Measurements from ENCODE around the gene AQP12A.
"Not testable (repeated sequence)": the region's sequence is repeated elsewhere in the genome, so short reads cannot be mapped to it uniquely, and the experiment has no call there.

AQP12A gene

GRCh38 chr2:240690421-240691074 is 1.1 kb upstream of the AQP12A start:
- not testable (repeated sequence) for DNase-seq

GRCh38 chr2:240691075-240691427 is 615 bp upstream of the AQP12A start:
- DNase-seq: not testable (repeated sequence)

- not testable (repeated sequence) for DNase-seq
These were observed 1.2 kb downstream of the AQP12A start for GRCh38 chr2:240692583-240693561.

- DNase-seq: not testable (repeated sequence)
These were observed 2.6 kb downstream of the AQP12A start for GRCh38 chr2:240694304-240694703.

- not testable (repeated sequence) for DNase-seq
These were observed 3.9 kb downstream of the AQP12A start for GRCh38 chr2:240695593-240695992.

GRCh38 chr2:240696469-240696868 is 4.8 kb downstream of the AQP12A start:
- DNase-seq: not testable (repeated sequence)

GRCh38 chr2:240698852-240699561 is 7.3 kb downstream of the AQP12A start:
- DNase-seq: not testable (repeated sequence)

- DNase-seq: not testable (repeated sequence)
These were observed 8.2 kb downstream of the AQP12A start for GRCh38 chr2:240699835-240700234.

- DNase-seq: not testable (repeated sequence)
These were observed 8.9 kb downstream of the AQP12A start for GRCh38 chr2:240700616-240701015.

GRCh38 chr2:240701091-240701735 is 9.5 kb downstream of the AQP12A start:
- no peak for DNase-seq

- DNase-seq: no peak
These were observed 10.3 kb downstream of the AQP12A start for GRCh38 chr2:240701736-240702639.

GRCh38 chr2:240702640-240703011 is 11.0 kb downstream of the AQP12A start:
- DNase-seq: no peak

- no peak for DNase-seq
These were observed 12.0 kb downstream of the AQP12A start for GRCh38 chr2:240703417-240704341.

GRCh38 chr2:240704651-240705050 is 13.0 kb downstream of the AQP12A start:
- peak; percentile 40 for DNase-seq

GRCh38 chr2:240705204-240705791 is 13.6 kb downstream of the AQP12A start:
- DNase-seq: no peak

- no peak for DNase-seq
These were observed 15.5 kb downstream of the AQP12A start for GRCh38 chr2:240707043-240707756.

- no peak for DNase-seq
These were observed 16.2 kb downstream of the AQP12A start for GRCh38 chr2:240707821-240708220.

- DNase-seq: no peak
These were observed 16.8 kb downstream of the AQP12A start for GRCh38 chr2:240708457-240708856.

- no peak for DNase-seq
These were observed 19.6 kb downstream of the AQP12A start for GRCh38 chr2:240711296-240711695.
